ENCODE measurements around the gene NINJ2. TPM values are rescaled to one million over a fixed set of nuclear protein-coding genes. Genes with fewer than 3 reads are reported as not detected.

Gene NINJ2
- total and polyA plus RNA-seq, 12 donors, result 1.1 to 9.1 (median 2.0) TPM

- no peak for DNase-seq
- WGBS, 4 donors, result 83 to 86% (median 85%) methylated on average over 17 of the region's 17 CpGs
- Histone ChIP-seq H3K4me1 (replicated peaks in 1 of 2) (no peaks in the 10 kb centered on the region), H3K4me3 (no peak overlapping the region), H3K9me3 (replicated peaks in 1 of 3) (no peaks in the 10 kb centered on the region), H3K27ac (no peak overlapping the region), H3K36me3 (replicated peaks in 1 of 2) (no peaks in the 10 kb centered on the region), H3K27me3 (no peaks in the 10 kb centered on the region)
- no peak for TF ChIP-seq POLR2A (IDR thresholded peaks at IDR 0.05)
- TF ChIP-seq CTCF (IDR thresholded peaks at IDR 0.05), result no peak
- intact Hi-C loops (cut with DNase I), result no loop called here
Observed at GRCh38 chr12:678747-679712, 15.8 kb upstream of the NINJ2 start.

GRCh38 chr12:675562-675961 is 12.3 kb upstream of the NINJ2 start:
- Histone ChIP-seq H3K27me3 (no peaks in the 10 kb centered on the region), H3K4me3 (no peak overlapping the region), H3K27ac (no peak overlapping the region), H3K4me1 (replicated peaks in 1 of 2) (no peaks in the 10 kb centered on the region), H3K36me3 (replicated peaks in 1 of 2) (no peaks in the 10 kb centered on the region), H3K9me3 (replicated peaks in 1 of 3) (no peaks in the 10 kb centered on the region)
- intact Hi-C loops (cut with DNase I), result no loop called here
- WGBS, 4 donors, result 91 to 100% (median 93%) methylated on average over 4 of the region's 4 CpGs
- no peak for TF ChIP-seq CTCF (IDR thresholded peaks at IDR 0.05)
- no peak for TF ChIP-seq POLR2A (IDR thresholded peaks at IDR 0.05)
- DNase-seq, result no peak

- intact Hi-C loops (cut with DNase I), result no loop called here
- 48 to 75% (median 54%) methylated on average over 4 of the region's 4 CpGs for WGBS, 4 donors
- Histone ChIP-seq H3K27me3 (no peaks in the 10 kb centered on the region), H3K9me3 (replicated peaks in 1 of 3) (no peaks in the 10 kb centered on the region), H3K4me3 (no peak overlapping the region), H3K36me3 (replicated peaks in 1 of 2) (no peaks in the 10 kb centered on the region), H3K27ac (no peak overlapping the region), H3K4me1 (replicated peaks in 1 of 2) (no peaks in the 10 kb centered on the region)
- no peak for DNase-seq
- TF ChIP-seq CTCF (IDR thresholded peaks at IDR 0.05) (no peak), POLR2A (IDR thresholded peaks at IDR 0.05) (no peak)
Observed at GRCh38 chr12:674272-674781, 11.1 kb upstream of the NINJ2 start.

GRCh38 chr12:673849-674248 is 10.6 kb upstream of the NINJ2 start:
- no peak for DNase-seq
- 68 to 78% (median 70%) methylated on average over 3 of the region's 3 CpGs for whole genome bisulfite sequencing, 4 donors

More at GRCh38 chr12:673849-674248, 10.6 kb upstream of the NINJ2 start:
- Histone ChIP-seq H3K27ac (no peak overlapping the region), H3K36me3 (replicated peaks in 1 of 2) (no peaks in the 10 kb centered on the region), H3K4me1 (replicated peaks in 1 of 2) (no peaks in the 10 kb centered on the region), H3K9me3 (replicated peaks in 1 of 3) (no peaks in the 10 kb centered on the region), H3K27me3 (no peaks in the 10 kb centered on the region), H3K4me3 (no peak overlapping the region)
- intact Hi-C loops (cut with DNase I), result no loop called here
- TF ChIP-seq CTCF (IDR thresholded peaks at IDR 0.05) (no peak), POLR2A (IDR thresholded peaks at IDR 0.05) (no peak)
